Astrocyte of the spinal cord (primary cell): Measurements from ENCODE around the gene FBXW11.
A peak's percentile ranks its signal among the peaks of the same experiment; 100 is the strongest.

Source experiments
- DNase-seq: peaks from one replicate; pipeline ENCODE4 v3.0.0; 2011; ENCODE audit warnings: low read depth, low spot score
- H3K4me3 ChIP-seq: 2 replicates; pipeline ENCODE4 v1.5.1; 2011; ENCODE audit warnings: low read depth, mild to moderate bottlenecking, low read length, moderate library complexity
- CTCF ChIP-seq: IDR thresholded peaks from 2 replicates; pipeline ENCODE4 v1.5.1; 2012; ENCODE audit warnings: low read depth, mild to moderate bottlenecking, low read length, inconsistent platforms
- in situ Hi-C: cut with HindIII; loops from 2 replicates; pipeline ENCODE4 v1.10.0; 2017; ENCODE audit warnings: low sequenced_read_pairs

Gene FBXW11

GRCh38 chr5:171989946-171990712 lies 16.3 kb downstream of the FBXW11 start:
- in situ Hi-C loops = no loop called here
- no peak for DNase-seq
- no peak overlapping the region for H3K4me3 ChIP-seq
- TF ChIP-seq CTCF = no peak

GRCh38 chr5:171989276-171989675 lies 17.2 kb downstream of the FBXW11 start:
- no peak overlapping the region for H3K4me3 ChIP-seq
- DNase-seq = peak; percentile 24
- in situ Hi-C loops = no loop called here
- TF ChIP-seq CTCF = no peak

GRCh38 chr5:171986772-171987171 lies 19.7 kb downstream of the FBXW11 start:
- no peak for TF ChIP-seq CTCF
- no peak overlapping the region for H3K4me3 ChIP-seq
- DNase-seq = no peak
- in situ Hi-C loops = no loop called here

GRCh38 chr5:171984748-171985419 lies 21.6 kb downstream of the FBXW11 start:
- no peak for TF ChIP-seq CTCF
- peak; percentile 79 for DNase-seq
- no peak overlapping the region for H3K4me3 ChIP-seq
- in situ Hi-C loops = no loop called here

GRCh38 chr5:171981847-171982246 lies 24.6 kb downstream of the FBXW11 start:
- no peak for DNase-seq
- no peak for TF ChIP-seq CTCF
- H3K4me3 ChIP-seq = no peak overlapping the region
- in situ Hi-C loops = no loop called here

GRCh38 chr5:171980792-171981191 lies 25.6 kb downstream of the FBXW11 start:
- DNase-seq = no peak
- no peak for TF ChIP-seq CTCF
- in situ Hi-C loops = no loop called here

More at GRCh38 chr5:171980792-171981191, 25.6 kb downstream of the FBXW11 start:
- no peak overlapping the region for H3K4me3 ChIP-seq
